NOMO-1 treated with dmso at 0.1 percent for 144 hours (cell line): ENCODE results near the gene TRIM31.
"Not testable (repeated sequence)": the region's sequence is repeated elsewhere in the genome, so short reads cannot be mapped to it uniquely, and the experiment has no call there.

Experiments used
- DNase-seq: peaks from one replicate; lab custom pipeline; 2025; ENCODE audit not compliant: unreplicated experiment; lab: John Stamatoyannopoulos, UW

Gene TRIM31

DNA sequence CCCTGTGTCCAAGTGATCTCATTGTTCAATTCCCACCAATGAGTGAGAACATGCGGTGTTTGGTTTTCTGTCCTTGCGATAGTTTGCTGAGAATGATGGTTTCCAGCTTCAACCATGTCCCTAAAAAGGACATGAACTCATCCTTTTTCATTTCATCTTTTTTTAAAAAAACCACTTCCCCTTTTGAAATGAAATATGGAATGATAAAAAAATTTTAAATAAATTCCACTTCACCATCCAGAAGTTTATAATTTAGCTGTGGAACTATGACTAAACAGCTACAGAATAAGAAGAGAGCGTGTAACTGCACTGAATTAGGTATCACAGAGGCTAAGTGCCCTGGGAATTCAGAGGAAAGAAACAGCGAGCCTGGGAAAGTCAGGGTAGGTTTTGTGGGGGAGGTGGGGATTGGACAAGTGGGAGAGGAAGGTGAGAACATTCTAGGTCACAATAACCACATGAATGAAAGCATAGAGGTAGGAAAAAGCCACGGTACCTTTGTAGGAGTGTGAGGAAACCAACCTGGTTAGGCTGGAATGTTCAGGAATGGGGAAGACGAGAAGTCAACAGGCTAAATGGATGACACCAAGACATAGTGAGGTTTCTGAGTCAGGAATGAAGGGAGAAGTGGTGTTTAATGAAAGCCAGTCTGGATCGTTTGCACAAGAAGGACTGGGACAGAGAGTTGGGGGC is 37.1 kb upstream of the TRIM31 start:
- DNase-seq = no peak

DNA sequence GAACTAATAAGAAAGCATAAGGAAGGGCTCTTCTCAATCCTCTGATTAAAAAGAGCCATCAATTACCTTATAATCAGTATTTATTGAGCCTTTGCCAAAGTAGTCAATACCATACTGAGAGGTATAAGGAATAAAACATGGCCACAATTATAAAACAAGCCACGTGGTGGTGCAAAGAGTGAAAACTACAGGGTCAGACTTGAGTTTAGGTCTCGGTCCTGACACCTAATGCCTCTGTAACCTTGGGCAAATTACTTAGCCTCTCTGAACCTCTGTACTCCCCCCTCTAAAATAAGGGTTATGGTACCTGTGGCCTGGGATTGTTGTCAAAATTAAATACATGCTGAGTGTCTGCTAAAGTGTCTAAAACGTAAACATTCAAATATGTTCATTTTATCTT is 36.3 kb upstream of the TRIM31 start:
- no peak for DNase-seq

DNA sequence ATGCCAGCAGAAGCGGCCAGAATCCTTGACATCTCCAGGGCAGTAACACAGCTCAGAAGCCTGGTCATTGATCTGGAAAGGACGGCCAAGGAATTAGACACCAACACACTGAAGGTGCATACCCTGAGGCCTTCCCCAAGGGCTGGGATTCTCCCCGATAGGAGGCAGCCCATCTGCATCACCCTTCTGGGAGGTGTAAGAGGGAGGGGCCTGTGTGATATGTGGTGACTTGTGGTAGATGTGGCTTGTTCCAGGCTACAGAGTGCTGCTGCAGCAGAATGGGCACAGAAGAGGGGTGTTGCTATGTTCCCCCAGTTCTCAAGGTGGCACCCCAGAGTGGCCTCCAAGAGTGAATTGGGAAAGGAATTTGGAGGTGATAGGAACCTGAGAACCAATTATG is 34.2 kb upstream of the TRIM31 start:
- DNase-seq = no peak

DNA sequence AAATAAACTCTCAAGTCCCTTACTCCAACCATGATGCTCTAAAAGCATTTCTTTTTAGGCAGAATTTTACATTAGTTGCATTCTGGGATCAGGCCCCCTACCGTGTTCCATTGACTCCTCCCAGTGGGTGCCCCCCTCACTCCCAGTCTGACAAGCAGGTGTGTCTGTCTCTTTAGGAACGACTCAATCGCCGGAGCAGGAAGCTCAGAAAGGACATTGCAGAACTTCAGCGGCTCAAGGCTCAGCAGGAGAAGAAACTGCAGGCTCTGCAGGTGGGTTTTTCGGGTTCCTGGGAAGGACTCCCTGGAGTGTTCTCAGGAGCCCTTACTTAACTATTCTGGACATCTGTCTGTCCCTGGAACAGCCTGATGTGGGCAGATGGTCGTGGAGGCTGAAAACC is 32.9 kb upstream of the TRIM31 start:
- no peak for DNase-seq

DNA sequence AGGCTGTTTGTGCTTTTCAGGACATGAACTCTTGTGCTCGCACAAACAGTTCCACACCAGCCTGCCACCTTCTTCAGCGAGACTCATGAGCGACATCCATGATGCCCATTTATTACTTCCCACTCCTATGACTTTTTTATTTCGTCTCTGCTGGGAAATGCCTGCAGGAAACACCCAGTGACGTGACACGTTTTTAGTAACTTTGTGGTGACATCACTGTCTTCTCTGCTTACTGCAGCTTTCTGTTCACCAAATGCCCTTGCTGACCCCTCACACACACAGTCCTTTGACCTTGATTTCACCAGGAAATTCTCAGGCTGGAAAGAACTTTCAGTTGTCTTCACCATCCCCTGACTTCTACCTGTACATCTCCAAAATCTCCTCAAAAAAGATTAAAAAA is 31.9 kb upstream of the TRIM31 start:
- no peak for DNase-seq

DNA sequence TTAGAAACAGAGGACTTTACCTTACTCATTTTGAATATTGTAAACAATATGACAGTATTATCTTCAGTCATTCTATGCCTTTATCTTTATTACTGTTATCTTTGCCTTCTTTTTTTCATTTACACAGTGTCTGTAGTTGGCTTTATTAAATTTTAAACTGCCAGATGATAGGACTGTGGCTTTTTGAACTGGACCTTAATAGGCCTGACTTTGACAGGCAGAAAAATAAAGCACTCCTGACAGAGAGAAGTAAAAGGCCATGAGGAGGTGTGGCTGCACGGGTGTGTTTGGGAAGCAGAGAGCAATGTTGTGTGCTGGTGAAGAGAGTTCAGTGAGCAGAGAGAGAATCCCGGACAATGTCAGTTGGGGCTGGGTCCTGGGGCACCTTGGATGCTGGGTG is 30.9 kb upstream of the TRIM31 start:
- no peak for DNase-seq

DNA sequence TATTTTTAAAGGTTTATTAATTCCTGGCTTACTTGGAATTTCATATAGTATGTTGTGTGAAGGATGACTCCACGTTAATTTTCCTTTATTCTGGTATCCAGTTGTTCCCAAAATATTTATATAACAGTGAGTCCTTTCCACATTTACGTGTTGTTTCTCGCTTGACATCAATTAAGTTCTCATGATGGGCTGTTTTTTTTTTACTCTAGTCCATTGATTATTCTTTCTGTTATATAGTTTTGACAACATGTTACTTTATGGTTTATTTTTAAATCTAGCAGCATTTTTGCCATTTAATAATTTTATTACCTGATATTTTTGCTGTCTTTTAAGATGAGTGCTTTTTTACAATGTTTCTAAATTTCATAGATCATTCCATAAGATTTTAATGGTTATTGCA is 29.8 kb upstream of the TRIM31 start:
- no peak for DNase-seq

DNA sequence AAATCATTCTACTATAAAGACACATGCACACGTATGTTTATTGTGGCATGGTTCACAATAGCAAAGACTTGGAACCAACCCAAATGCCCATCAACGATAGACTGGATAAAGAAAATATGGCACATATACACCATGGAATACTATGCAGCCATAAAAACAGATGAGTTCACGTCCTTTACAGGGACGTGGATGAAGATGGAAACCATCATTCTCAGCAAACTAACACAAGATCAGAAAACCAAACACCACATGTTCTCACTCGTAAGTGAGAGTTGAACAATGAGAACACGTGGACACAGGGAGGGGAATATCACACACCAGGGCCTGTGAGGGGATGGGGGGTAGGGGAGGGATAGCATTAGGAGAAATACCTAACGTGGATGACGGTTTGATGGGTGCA is 27.4 kb upstream of the TRIM31 start:
- DNase-seq = not testable (repeated sequence)

DNA sequence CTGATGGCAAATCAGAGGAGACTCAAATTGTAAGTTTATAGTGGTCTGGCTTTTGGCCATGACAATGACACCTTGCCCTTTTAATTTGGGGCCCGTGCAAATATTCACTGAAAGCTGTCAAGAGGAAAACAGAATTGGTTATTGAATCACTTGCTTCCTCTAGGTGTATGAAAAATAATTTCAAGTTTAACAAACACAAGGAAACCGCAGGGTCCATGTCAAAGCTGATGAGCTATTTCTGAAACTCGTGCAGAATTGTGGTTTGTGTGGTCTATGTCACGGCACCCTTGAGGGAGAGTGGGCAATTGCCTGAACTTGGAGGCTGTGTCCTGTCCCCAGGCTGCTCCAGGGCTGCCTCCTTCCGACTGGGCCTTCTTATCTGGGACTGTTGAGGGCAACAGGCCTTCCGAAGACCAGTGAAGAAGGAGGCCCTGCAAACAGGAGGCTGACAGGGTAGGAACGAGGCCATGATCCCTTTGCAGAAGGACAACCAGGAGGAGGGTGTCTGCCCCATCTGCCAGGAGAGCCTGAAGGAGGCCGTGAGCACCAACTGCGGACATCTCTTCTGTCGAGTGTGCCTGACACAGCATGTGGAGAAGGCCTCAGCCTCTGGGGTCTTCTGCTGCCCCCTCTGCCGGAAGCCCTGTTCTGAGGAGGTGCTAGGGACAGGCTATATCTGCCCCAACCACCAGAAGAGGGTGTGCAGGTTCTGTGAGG is 23.8 kb upstream of the TRIM31 start:
- DNase-seq = no peak

DNA sequence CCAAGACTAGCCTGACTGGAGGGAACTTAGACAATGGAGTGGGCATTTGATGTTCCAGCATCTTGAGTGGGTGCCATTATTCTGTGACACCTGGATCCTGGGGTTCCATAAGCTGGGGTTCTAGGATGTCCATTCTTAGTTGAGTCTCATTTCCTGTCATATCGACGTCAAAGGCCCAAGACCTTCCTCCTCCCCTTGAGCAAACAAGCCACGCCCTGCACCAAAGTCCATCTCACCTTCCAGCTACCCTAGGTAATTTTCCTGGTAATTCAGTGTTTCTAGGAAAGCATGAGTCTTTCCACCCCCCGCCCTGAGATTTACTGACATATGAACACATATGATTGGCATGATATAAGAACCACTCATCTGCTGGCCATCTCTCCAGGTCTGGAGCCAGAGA is 22.9 kb upstream of the TRIM31 start, which contains the start of gene TRIM40:
Gene TRIM40, plus strand, starts transcription at position 384 of the 400 bp plus-strand sequence. CDS start 897 bp downstream, outside the sequence.
- DNase-seq = no peak

DNA sequence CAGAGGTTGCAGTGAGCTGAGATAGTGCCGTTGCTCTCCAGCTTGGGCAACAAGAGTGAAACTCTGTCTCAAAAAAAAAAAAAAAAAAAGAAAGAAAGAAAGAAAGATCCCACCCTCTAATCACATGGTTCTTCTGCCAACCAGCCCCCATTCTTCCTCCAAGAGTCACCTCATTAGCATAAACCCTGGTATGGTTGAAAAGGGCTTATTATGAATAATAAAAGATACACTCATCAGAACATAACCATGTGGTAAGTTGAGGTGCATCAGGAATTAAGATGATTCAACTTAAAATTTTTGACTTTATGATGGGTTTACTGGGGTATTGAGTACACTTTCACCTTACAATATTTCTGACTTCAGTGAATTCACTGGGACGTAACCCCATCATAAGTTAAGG is 22.3 kb upstream of the TRIM31 start:
- no peak for DNase-seq

DNA sequence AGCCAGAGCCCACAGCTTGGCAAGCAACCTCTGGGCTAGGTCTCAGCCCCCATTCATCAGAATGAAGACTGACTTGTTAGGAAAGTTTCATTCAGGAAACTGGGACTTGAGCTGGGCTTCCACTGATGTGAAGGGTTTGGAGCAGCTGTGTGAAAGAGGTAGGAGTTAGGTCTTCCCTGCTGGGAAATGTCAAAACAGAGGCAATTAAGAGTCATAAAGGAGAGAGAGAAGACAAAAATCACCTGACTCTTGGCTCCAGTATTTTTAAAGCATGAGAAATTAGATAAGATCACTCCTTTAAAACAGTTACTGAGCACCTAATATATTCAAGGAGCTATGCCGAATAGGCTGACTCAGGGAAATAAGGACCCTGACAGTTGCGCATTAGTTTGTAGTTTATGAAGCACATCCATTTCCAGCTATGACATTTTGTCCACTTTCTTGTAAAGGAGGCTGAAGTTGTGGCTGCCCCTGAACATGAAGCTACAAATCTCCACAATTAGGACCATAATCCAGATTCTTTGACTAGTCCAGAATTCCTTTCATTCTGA is 19.1 kb upstream of the TRIM31 start:
- no peak for DNase-seq

DNA sequence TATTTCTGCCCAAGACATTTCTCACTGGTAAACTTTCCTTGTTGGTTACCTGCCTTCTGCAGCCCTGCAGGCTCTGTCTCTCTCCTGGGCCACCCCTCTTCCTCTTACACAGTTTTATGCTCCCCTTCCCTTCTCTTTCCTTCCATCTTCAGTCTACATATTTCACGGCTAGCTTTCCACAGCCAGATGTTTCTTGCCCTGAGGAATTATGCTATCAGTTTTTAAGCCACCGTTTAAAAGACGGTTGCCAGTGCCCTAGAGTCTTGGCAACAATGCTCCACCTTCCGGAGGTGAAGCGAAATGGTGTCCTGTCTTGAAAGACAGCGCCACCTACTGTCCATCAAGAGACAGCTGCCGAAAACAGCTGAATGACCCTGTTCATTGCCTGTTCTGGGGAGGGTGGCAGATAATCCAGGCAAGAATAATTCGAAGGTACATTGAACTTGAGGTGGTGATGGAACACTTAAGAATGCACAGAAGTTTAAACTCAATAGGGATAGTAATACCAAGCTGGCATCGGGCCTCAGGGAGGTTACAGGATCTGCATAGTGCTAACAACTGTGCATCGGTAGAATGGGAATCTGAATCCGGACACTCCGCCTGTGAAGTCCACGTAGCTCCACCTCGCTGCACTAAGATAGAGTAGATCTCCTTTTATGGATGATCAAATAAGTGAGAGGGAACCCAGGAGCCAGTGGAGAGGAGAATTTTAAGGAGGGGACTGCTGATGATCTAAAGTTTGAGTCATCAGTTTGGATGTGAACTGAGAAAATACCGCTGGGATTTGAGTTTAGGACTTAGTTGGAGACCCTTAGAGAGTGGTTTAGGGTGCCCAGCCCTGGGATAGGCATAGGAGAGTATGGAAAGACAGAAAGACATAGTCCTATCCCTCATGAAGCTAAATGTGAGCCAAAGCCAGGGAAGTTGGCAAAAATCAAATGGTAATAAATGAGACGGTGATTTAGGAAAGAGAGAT is 18.3 kb upstream of the TRIM31 start:
- peak; percentile 26 for DNase-seq

DNA sequence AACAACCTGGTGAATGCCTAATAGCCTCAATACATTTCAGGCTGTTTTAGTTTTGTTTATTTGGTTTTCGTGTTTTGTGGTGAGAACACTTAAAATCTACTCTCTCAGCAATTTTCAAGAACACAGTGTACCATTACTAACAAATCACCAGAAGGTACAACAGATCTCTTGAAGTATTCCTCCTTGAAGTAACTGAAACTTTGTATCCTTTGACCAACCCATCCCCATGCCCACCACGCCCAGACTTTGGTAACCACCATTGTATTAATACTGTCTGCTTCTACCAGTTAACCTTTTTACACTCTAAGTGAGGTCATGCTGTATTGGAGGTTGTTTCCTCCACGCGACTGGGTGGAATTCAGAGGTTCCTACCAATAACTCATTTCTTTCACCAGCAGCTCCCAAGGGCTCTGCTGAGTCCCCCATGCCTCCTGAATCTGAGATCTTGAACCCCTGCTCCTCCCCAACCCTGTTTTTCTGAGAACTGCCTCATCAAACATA is 17.3 kb upstream of the TRIM31 start:
- no peak for DNase-seq

DNA sequence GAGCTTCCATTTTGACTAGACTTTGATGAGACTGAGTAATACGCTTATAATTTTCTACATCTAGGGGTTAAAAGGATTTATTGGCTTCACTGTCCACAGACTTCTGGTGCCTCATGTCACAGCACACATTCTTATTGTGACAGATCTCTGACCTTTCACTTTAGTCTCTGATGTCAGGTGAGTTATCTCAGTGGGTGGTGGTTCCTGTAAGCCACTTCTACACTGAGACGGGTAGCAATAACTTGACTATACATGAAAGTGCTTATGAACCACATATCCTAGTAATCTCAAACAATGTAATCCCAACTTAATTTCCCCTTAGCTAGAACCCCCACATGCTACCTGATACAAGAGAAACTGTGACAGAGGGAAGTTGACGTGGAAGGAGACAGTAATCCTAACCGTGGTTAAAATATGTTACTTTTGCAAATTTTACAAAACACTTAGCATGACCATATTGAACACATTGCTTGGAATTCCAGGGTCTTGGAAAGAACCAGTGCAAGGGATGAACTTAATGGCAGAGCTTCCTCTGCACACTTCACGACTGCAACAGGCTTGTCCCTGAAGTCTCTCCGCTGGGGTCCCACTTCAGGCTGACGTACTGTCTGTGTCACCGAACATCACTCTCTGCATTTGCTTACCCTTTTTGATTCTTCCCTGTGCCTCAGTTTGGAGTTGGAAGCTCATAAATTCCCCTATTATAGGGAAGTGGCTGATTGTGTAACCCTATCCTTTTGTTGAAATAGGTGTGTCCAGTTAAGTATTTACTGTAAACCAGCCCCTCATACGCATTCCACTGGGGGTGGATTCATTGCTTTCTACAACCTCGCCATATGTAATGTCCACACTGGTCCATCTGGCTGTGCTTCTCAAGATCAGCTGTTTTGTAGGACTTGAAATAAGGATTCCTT is 16.6 kb upstream of the TRIM31 start:
- DNase-seq = no peak

DNA sequence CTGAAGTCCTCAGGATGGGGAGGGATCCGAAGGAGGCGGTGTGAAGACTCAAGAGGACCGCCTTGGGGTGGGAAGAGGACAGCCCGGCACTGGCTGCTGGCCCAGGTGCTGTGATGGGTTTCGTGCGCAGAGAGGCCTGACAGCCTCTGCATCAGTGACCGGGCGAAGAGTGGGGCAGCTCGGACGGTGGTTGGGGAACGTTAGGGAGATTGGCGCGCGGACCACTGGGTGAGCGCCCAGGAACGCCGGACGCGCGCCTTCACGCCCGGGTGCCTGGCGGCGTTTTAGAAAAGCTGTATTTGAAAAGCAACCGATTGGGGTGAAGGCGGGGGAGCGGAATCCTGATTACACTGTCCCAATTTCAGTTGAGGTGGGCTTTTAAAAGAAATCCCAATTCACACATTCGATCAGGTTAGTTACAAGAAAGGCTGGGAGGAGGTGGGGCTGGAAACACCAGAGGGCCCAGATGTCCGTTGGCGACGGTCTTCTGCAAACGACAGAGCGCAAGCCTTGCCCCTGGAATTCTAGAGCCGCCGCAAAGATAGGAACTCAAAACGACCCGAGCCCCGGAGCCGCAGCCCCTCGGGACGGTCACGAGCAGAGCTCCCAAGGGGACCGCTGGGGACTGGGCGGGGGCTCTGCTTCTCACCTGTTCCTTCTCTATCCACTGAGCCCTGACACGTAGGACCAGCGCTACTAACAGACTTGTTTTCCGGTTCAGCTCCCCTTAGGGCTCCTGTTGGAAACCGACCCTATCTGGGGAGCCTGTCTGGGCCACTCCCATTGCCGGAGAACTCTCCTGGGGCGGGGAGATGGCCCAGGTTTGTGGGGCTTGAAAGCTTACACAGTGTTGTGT is 14.6 kb upstream of the TRIM31 start:
- DNase-seq = no peak

DNA sequence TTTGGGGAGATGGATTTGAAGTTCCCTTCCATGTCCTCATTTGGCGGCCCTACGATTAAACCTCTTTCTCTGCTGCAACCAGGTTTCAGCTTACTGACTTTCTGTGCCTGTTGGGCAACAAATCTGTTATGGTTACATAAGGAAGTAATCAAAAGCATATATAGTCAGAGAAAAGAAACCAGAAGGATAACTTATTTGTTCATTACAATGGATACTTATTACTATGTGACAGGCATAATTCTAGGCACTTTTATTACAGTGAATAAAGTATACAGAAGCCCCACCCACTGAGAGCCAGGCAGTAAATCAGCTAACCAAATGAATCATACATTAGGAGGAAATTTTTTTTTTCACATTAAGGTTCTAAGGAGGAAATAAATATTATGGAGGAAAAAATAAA is 9.6 kb upstream of the TRIM31 start:
- no peak for DNase-seq

DNA sequence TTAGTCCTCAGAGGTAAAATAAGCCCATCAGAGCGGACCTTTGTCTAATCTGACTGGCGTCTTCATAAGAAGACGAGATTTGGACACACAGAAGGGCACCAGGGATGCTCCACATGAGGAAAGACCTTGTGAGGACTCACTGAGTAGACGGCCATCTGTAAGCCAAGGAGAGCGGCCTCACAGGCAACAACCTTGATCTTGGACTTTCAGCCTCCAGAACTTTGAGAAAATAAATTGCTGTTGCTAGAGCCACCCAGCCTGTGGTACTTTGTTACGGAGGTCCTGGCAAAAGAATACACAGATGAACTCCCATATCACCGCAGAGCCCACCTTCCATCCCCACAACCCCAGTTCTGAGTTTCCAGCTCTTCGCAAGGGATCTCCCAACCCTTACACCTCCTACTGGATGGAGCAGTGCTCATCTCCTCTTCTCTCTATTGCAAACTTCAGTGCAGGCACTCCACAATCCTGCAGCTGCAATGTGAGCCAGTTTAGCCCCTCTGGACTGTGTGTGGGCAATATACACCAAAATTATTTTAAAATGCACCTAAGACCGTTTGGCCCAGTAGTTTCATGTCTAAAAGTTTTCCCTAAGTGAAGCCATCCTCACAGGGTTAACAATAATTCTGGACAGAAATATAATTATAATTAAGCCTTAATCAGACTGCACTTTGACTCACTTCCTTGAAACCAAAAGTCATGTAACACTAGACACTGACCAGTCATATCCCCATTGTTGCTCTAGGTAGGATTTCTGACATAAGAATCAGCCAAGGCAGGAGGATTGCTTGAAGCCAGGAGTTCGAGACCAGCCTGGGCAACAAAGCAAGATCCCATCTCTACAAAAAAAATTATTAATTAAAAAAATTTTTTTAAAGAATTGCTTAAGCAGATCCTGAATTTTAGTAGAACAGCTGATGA is 8.8 kb upstream of the TRIM31 start:
- DNase-seq = no peak
